Endothelial cell of umbilical vein (primary cell): ENCODE measurements around the gene LINC00237. TPM values are rescaled to one million over a fixed set of nuclear protein-coding genes. Genes with fewer than 3 reads are reported as not detected.

Experiments
- BruUV-seq: library from RNA; stranded (reverse); fragments of 400-500 nt; replicated peaks from 2 replicates; lab custom pipeline; 2021; lab: Mats Ljungman, UMichigan
- CTCF ChIA-PET: fragments of 300-600, 350-600 bp; sonication (Branson Sonifier 250); formaldehyde crosslinking; loops from one replicate; lab custom pipeline; 2021; ENCODE audit warnings: antibody characterized with exemption, inconsistent platforms; lab: Charles Lee
- POLR2A ChIA-PET: fragments of 300-600, 350-600 bp; sonication (Branson Sonifier 250); formaldehyde crosslinking; loops from one replicate; lab custom pipeline; 2021; ENCODE audit warnings: antibody characterized with exemption, inconsistent platforms; lab: Charles Lee
- DNase-seq: peaks from one replicate; pipeline ENCODE4 v3.0.0-alpha.2; 2011; ENCODE audit warnings: low read depth, low spot score
- FAIRE-seq: peaks from 2 replicates; lab custom pipeline; 2011; peaks lifted over from hg19 to GRCh38; lab: Jason Lieb, UNC
- H2AFZ ChIP-seq: 2 replicates; pipeline ENCODE4 v1.6.0; 2012; ENCODE audit warnings: low read depth, low read length, control low read depth, inconsistent platforms
- H3K27ac ChIP-seq: 2 replicates; pipeline ENCODE4 v1.5.1; 2011; ENCODE audit warnings: low read depth, mild to moderate bottlenecking, control low read depth, low read length, moderate library complexity; ENCODE audit not compliant: insufficient read depth
- H3K27me3 ChIP-seq, 2 experiments: 2 replicates each; pipeline versions ENCODE4 v1.6.0 to v1.6.1; 2011; ENCODE audit warnings: low read length in 2 of 2, mixed read lengths in 1 of 2; ENCODE audit not compliant: control insufficient read depth in 2 of 2, insufficient read depth in 2 of 2
- H3K36me3 ChIP-seq, 2 experiments: 2 replicates in 1 of 2; 3 replicates in 1 of 2; pipeline ENCODE4 v1.5.1; 2011; ENCODE audit warnings: low read length in 2 of 2, mild to moderate bottlenecking in 1 of 2, moderate library complexity in 1 of 2; ENCODE audit not compliant: control insufficient read depth in 2 of 2, insufficient read depth in 2 of 2; ENCODE audit errors: extremely low read depth in 1 of 2
- H3K4me1 ChIP-seq: 3 replicates; pipeline ENCODE4 v1.5.1; 2011; ENCODE audit warnings: mild to moderate bottlenecking, low read length; ENCODE audit not compliant: control insufficient read depth, insufficient read depth; ENCODE audit errors: extremely low read depth
- H3K4me2 ChIP-seq: 2 replicates; pipeline ENCODE4 v1.6.1; 2011; ENCODE audit warnings: low read length, control low read depth, mixed read lengths; ENCODE audit not compliant: insufficient read depth
- H3K4me3 ChIP-seq, 3 experiments: fragments of 200-600 bp in 1 of 3; sonication (generic), shearing (Covaris generic) in 1 of 3; replicated peaks in 1 of 3; 2 replicates each; pipeline ENCODE4 v1.5.1; 2011 to 2016; ENCODE audit warnings: control low read depth in 3 of 3, low read length in 3 of 3, mild to moderate bottlenecking in 2 of 3, inconsistent platforms in 1 of 3, low read depth in 1 of 3, moderate library complexity in 1 of 3; ENCODE audit not compliant: insufficient read depth in 1 of 3
- H3K79me2 ChIP-seq: 2 replicates; pipeline ENCODE4 v1.6.0; 2012; ENCODE audit warnings: low read length, inconsistent platforms; ENCODE audit not compliant: control insufficient read depth, insufficient read depth
- H3K9ac ChIP-seq: replicated peaks from 2 replicates; pipeline ENCODE3; 2011; ENCODE audit warnings: low read length, control low read depth; ENCODE audit not compliant: insufficient read depth; ENCODE audit errors: extremely low read depth
- H3K9me1 ChIP-seq: replicated peaks from 3 replicates; pipeline ENCODE4 v1.6.0; 2011; ENCODE audit warnings: mild to moderate bottlenecking, low read length; ENCODE audit not compliant: control insufficient read depth, insufficient read depth; ENCODE audit errors: extremely low read depth
- H3K9me3 ChIP-seq: replicated peaks from 2 replicates; pipeline ENCODE4 v1.5.1; 2012; ENCODE audit warnings: low read length, inconsistent platforms; ENCODE audit not compliant: control insufficient read depth, insufficient read depth
- H4K20me1 ChIP-seq: replicated peaks from 2 replicates; pipeline ENCODE3; 2011; ENCODE audit warnings: mild to moderate bottlenecking, low read length; ENCODE audit not compliant: control insufficient read depth, insufficient read depth; ENCODE audit errors: extremely low read depth
- CTCF ChIP-seq, 2 donors: IDR thresholded peaks; 1 replicate in 1 of 2; 2 replicates in 1 of 2; pipeline ENCODE4 v1.5.1; 2011; ENCODE audit warnings: low read length in 2 of 2, mild to moderate bottlenecking in 2 of 2, moderate library complexity in 2 of 2, control low read depth in 1 of 2, inconsistent platforms in 1 of 2, low read depth in 1 of 2; ENCODE audit not compliant: insufficient read depth in 1 of 2; ENCODE audit errors: extremely low read depth in 1 of 2
- EZH2 ChIP-seq: IDR thresholded peaks from 2 replicates; pipeline ENCODE4 v1.6.1; 2012; ENCODE audit warnings: borderline replicate concordance, low read depth, mild to moderate bottlenecking, moderate library complexity, low read length, inconsistent platforms; ENCODE audit not compliant: severe bottlenecking
- FOS ChIP-seq: IDR thresholded peaks from 2 replicates; pipeline ENCODE4 v1.6.1; 2011; ENCODE audit warnings: mild to moderate bottlenecking, low read length, moderate library complexity, borderline replicate concordance; ENCODE audit not compliant: insufficient read depth
- JUN ChIP-seq: IDR thresholded peaks from 2 replicates; pipeline ENCODE4 v1.6.1; 2011; ENCODE audit warnings: borderline replicate concordance, low read depth; ENCODE audit not compliant: insufficient read length, insufficient read depth
- MAX ChIP-seq: IDR thresholded peaks from 2 replicates; pipeline ENCODE4 v1.6.1; 2011; ENCODE audit not compliant: insufficient read depth, insufficient read length
- MYC ChIP-seq: IDR thresholded peaks from one replicate; pipeline ENCODE4 v1.6.1; 2011; ENCODE audit warnings: mild to moderate bottlenecking, low read depth, low read length
- POLR2A ChIP-seq: IDR thresholded peaks from 2 replicates; pipeline ENCODE4 v1.6.1; 2012; ENCODE audit warnings: low read depth, mild to moderate bottlenecking, control low read depth, low read length
- POLR2AphosphoS5 ChIP-seq: IDR thresholded peaks from 2 replicates; pipeline ENCODE4 v1.6.1; 2012; ENCODE audit warnings: low read depth, mild to moderate bottlenecking, control low read depth, low read length, moderate library complexity; ENCODE audit not compliant: insufficient read depth
- dilution Hi-C: fragments of 300-500 bp; cut with MboI; formaldehyde crosslinking; loops from one replicate; pipeline ENCODE4 v1.15.0; 2019; ENCODE audit warnings: low sequenced_read_pairs; ENCODE audit not compliant: extremely low pct_ligation_motif_present
- intact Hi-C: fragments of 100-400 bp; cut with micrococcal nuclease; formaldehyde crosslinking; loops from one replicate; pipeline ENCODE4 v1.10.0; 2022
- polyA plus RNA-seq, 4 experiments: library from polyadenylated mRNA; depleted of rRNA in 3 of 4; stranded (reverse) in 3 of 4; unstranded in 1 of 4; fragments of >200 nt; gene quantifications; 2 replicates each; pipeline versions ENCODE4 v1.2.1 to v1.2.3, GENCODE V29; 2011 to 2012; ENCODE audit warnings: missing spikeins in 1 of 4
- total RNA-seq: library from RNA; stranded (reverse); gene quantifications from 2 replicates; pipeline ENCODE4 v1.2.3, GENCODE V29; 2021

The LINC00237 gene
- total and polyA plus RNA-seq, 2 donors (not counting 3 experiments of a cell fraction or from before 2014, with no cell fraction given), result not detected

- dilution Hi-C loops (no loop called here), intact Hi-C loops (no loop called here)
- Histone ChIP-seq H3K4me1 (no peaks in the 10 kb centered on the region), H2AFZ (no peak overlapping the region), H3K27me3 (peaks cover 31 to 54% of the 10 kb centered on the region in 2 experiments), H3K27ac (no peak overlapping the region), H3K4me3 (no peak overlapping the region), H3K79me2 (no peaks in the 10 kb centered on the region), H3K9me1 (no peaks in the 10 kb centered on the region), H3K9ac (no peak overlapping the region), H3K4me2 (no peak overlapping the region), H3K36me3 (no peaks in the 10 kb centered on the region), H3K9me3 (no peaks in the 10 kb centered on the region), H4K20me1 (no peaks in the 10 kb centered on the region)
- TF ChIP-seq JUN (no peak), MYC (no peak), MAX (no peak), FOS (no peak), POLR2A (no peak), EZH2 (no peak), CTCF (IDR thresholded peaks at IDR 0.05; ENCODE audit: extremely low read depth in 1 of 2, insufficient read depth in 1 of 2, low read depth in 1 of 2, low read length in 2 of 2) (no peak), POLR2AphosphoS5 (no peak)
- FAIRE-seq (no peak), DNase-seq (no peak)
- BruUV-seq, result no TSS peak
- ChIA-PET CTCF (no interaction called here), POLR2A (no interaction called here)
Observed at GRCh38 chr20:21092806-21093205, 13.4 kb downstream of the LINC00237 start.
